ENCODE data around the gene RNF113A. TPM values are rescaled to one million over a fixed set of nuclear protein-coding genes. Genes with fewer than 3 reads are reported as not detected.

RNF113A gene
- total and polyA plus RNA-seq, 4 donors = 6.6 to 10.1 (median 8.5) TPM

DNA sequence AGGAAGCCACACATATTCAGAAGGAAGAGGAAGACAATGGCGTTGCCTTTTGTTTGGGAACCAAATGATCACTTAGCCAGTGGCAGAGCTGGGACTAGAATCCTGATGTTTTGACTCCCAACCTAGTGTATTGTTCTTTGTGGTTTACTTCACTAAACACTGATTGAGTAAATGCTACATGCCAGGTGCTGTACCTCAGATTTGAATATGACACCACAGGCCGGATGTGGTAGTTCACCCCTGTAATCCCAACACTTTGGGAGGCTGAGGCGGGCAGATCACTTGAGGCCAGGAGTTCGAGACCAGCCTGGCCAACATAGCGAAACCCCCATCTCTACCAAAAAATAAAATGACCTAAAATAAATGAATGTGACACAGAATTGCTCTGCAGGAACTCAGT lies 8.5 kb upstream of the RNF113A start:
- no peak overlapping the region for H3K4me3 ChIP-seq (ENCODE audit: low read depth in 1 of 3, low read length in 3 of 3)
- H3K27me3 ChIP-seq (ENCODE audit: control insufficient read depth in 4 of 4, insufficient read depth in 4 of 4, low read length in 3 of 4) = no peaks in the 10 kb centered on the region
- WGBS = 86% methylated on average over 5 of the region's 5 CpGs
- no peak overlapping the region for H3K9ac ChIP-seq (ENCODE audit: low read depth in 1 of 2, low read length in 2 of 2)
- no peak for DNase-seq (ENCODE audit: low spot score)
- no peak for TF ChIP-seq EGR1 (IDR thresholded peaks at IDR 0.05; ENCODE audit: low read depth in 2 of 2)
- TF ChIP-seq JUND (IDR thresholded peaks at IDR 0.05) = no peak
- TF ChIP-seq FOXA2 (IDR thresholded peaks at IDR 0.05) = no peak
- TF ChIP-seq NR2F2 (IDR thresholded peaks at IDR 0.05) = no peak
- TF ChIP-seq, protein P1, sequence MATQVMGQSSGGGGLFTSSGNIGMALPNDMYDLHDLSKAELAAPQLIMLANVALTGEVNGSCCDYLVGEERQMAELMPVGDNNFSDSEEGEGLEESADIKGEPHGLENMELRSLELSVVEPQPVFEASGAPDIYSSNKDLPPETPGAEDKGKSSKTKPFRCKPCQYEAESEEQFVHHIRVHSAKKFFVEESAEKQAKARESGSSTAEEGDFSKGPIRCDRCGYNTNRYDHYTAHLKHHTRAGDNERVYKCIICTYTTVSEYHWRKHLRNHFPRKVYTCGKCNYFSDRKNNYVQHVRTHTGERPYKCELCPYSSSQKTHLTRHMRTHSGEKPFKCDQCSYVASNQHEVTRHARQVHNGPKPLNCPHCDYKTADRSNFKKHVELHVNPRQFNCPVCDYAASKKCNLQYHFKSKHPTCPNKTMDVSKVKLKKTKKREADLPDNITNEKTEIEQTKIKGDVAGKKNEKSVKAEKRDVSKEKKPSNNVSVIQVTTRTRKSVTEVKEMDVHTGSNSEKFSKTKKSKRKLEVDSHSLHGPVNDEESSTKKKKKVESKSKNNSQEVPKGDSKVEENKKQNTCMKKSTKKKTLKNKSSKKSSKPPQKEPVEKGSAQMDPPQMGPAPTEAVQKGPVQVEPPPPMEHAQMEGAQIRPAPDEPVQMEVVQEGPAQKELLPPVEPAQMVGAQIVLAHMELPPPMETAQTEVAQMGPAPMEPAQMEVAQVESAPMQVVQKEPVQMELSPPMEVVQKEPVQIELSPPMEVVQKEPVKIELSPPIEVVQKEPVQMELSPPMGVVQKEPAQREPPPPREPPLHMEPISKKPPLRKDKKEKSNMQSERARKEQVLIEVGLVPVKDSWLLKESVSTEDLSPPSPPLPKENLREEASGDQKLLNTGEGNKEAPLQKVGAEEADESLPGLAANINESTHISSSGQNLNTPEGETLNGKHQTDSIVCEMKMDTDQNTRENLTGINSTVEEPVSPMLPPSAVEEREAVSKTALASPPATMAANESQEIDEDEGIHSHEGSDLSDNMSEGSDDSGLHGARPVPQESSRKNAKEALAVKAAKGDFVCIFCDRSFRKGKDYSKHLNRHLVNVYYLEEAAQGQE (IDR thresholded peaks at IDR 0.05) = no peak
- H3K36me3 ChIP-seq (ENCODE audit: control insufficient read depth in 4 of 4, insufficient read depth in 3 of 4, low read depth in 1 of 4, low read length in 3 of 4) = peaks cover 0 to 3% (median 0%) of the 10 kb centered on the region in 4 donors
- no peaks in the 10 kb centered on the region for H3K4me1 ChIP-seq (ENCODE audit: control insufficient read depth in 4 of 4, insufficient read depth in 4 of 4, low read length in 3 of 4)
- no peak overlapping the region for H3K27ac ChIP-seq (ENCODE audit: low read depth in 1 of 2, low read length in 2 of 2)
- no peaks in the 10 kb centered on the region for H3K9me3 ChIP-seq (ENCODE audit: control insufficient read depth in 4 of 4, low read length in 3 of 4)

DNA sequence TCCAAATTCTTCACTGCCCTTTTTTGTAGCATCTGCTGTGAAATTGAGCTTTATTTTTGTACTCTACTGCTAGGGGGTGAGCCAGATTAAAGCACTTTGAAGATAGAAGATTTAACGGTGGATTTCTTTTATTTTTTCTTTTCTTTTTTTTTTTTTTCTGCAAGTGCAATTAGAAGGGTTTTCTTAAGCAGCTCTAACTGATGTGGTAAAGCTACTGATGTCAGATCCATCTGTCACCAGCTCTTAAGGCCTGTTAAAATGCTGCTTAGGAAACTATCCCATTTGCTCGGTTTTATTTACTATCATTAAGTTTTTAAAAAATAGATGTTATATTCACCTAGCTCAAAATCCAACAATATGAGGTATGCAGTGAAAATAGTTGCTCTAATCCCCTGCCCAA lies 7.2 kb upstream of the RNF113A start:
- 83% methylated on average over 2 of the region's 2 CpGs for WGBS
- Histone ChIP-seq H3K4me1 (ENCODE audit: control insufficient read depth in 4 of 4, insufficient read depth in 4 of 4, low read length in 3 of 4) (no peaks in the 10 kb centered on the region), H3K27me3 (ENCODE audit: control insufficient read depth in 4 of 4, insufficient read depth in 4 of 4, low read length in 3 of 4) (no peaks in the 10 kb centered on the region), H3K27ac (ENCODE audit: low read depth in 1 of 2, low read length in 2 of 2) (no peak overlapping the region), H3K4me3 (ENCODE audit: low read depth in 1 of 3, low read length in 3 of 3) (no peak overlapping the region), H3K9me3 (ENCODE audit: control insufficient read depth in 4 of 4, low read length in 3 of 4) (no peaks in the 10 kb centered on the region), H3K36me3 (ENCODE audit: control insufficient read depth in 4 of 4, insufficient read depth in 3 of 4, low read depth in 1 of 4, low read length in 3 of 4) (peaks cover 0 to 3% (median 0%) of the 10 kb centered on the region in 4 donors), H3K9ac (ENCODE audit: low read depth in 1 of 2, low read length in 2 of 2) (no peak overlapping the region)
- no peak for DNase-seq (ENCODE audit: low spot score)
- TF ChIP-seq SP1 (IDR thresholded peaks at IDR 0.05) (no peak), NR2F2 (IDR thresholded peaks at IDR 0.05) (no peak), RXRA (IDR thresholded peaks at IDR 0.05) (no peak), TAF1 (conservative IDR thresholded peaks at IDR 0.05) (no peak), YY1 (IDR thresholded peaks at IDR 0.05) (no peak), RAD21 (IDR thresholded peaks at IDR 0.05) (no peak), FOXA2 (IDR thresholded peaks at IDR 0.05) (no peak), HNF4G (IDR thresholded peaks at IDR 0.05) (no peak), JUND (IDR thresholded peaks at IDR 0.05) (no peak), FOXA1 (IDR thresholded peaks at IDR 0.05) (no peak), HNF4A (conservative IDR thresholded peaks at IDR 0.05) (no peak), GABPA (IDR thresholded peaks at IDR 0.05 in 1 of 2, conservative IDR thresholded peaks at IDR 0.05 in 1 of 2) (no peak), EGR1 (IDR thresholded peaks at IDR 0.05; ENCODE audit: low read depth in 2 of 2) (no peak)
- TF ChIP-seq, protein P2, sequence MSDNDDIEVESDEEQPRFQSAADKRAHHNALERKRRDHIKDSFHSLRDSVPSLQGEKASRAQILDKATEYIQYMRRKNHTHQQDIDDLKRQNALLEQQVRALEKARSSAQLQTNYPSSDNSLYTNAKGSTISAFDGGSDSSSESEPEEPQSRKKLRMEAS (IDR thresholded peaks at IDR 0.05) = no peak
- TF ChIP-seq, protein P3, sequence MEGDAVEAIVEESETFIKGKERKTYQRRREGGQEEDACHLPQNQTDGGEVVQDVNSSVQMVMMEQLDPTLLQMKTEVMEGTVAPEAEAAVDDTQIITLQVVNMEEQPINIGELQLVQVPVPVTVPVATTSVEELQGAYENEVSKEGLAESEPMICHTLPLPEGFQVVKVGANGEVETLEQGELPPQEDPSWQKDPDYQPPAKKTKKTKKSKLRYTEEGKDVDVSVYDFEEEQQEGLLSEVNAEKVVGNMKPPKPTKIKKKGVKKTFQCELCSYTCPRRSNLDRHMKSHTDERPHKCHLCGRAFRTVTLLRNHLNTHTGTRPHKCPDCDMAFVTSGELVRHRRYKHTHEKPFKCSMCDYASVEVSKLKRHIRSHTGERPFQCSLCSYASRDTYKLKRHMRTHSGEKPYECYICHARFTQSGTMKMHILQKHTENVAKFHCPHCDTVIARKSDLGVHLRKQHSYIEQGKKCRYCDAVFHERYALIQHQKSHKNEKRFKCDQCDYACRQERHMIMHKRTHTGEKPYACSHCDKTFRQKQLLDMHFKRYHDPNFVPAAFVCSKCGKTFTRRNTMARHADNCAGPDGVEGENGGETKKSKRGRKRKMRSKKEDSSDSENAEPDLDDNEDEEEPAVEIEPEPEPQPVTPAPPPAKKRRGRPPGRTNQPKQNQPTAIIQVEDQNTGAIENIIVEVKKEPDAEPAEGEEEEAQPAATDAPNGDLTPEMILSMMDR (IDR thresholded peaks at IDR 0.05; ENCODE audit: low read depth, low read length, missing input control) = no peak
- TF ChIP-seq, protein P1 (IDR thresholded peaks at IDR 0.05) = no peak
- TF ChIP-seq, protein P4, sequence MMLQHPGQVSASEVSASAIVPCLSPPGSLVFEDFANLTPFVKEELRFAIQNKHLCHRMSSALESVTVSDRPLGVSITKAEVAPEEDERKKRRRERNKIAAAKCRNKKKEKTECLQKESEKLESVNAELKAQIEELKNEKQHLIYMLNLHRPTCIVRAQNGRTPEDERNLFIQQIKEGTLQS (IDR thresholded peaks at IDR 0.05) = no peak
- TF ChIP-seq, protein P5, sequence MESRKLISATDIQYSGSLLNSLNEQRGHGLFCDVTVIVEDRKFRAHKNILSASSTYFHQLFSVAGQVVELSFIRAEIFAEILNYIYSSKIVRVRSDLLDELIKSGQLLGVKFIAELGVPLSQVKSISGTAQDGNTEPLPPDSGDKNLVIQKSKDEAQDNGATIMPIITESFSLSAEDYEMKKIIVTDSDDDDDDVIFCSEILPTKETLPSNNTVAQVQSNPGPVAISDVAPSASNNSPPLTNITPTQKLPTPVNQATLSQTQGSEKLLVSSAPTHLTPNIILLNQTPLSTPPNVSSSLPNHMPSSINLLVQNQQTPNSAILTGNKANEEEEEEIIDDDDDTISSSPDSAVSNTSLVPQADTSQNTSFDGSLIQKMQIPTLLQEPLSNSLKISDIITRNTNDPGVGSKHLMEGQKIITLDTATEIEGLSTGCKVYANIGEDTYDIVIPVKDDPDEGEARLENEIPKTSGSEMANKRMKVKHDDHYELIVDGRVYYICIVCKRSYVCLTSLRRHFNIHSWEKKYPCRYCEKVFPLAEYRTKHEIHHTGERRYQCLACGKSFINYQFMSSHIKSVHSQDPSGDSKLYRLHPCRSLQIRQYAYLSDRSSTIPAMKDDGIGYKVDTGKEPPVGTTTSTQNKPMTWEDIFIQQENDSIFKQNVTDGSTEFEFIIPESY (IDR thresholded peaks at IDR 0.05) = no peak

Data from liver (tissue), 9 donors.